NCI-H82 treated with DMSO at 0.1 percent for 48 hours (cell line): ENCODE measurements around the gene ZP1.

Source experiments
- DNase-seq: peaks from one replicate; lab custom pipeline; 2025; ENCODE audit not compliant: unreplicated experiment; lab: John Stamatoyannopoulos, UW

The ZP1 gene

GRCh38 chr11:60842668-60843600 lies 24.4 kb upstream of the ZP1 start:
- DNase-seq: peak; percentile 43

GRCh38 chr11:60844045-60844869 lies 23.1 kb upstream of the ZP1 start:
- DNase-seq: no peak

- DNase-seq: no peak
These were observed 22.5 kb upstream of the ZP1 start for GRCh38 chr11:60844870-60845221.

- no peak for DNase-seq
These were observed 22.0 kb upstream of the ZP1 start for GRCh38 chr11:60845338-60845737.

- DNase-seq: no peak
These were observed 20.1 kb upstream of the ZP1 start for GRCh38 chr11:60847281-60847680.

- no peak for DNase-seq
These were observed 19.4 kb upstream of the ZP1 start for GRCh38 chr11:60847896-60848295.

- DNase-seq: no peak
These were observed 18.6 kb upstream of the ZP1 start for GRCh38 chr11:60848714-60849151.

GRCh38 chr11:60849641-60850520 lies 17.5 kb upstream of the ZP1 start:
- DNase-seq: no peak

GRCh38 chr11:60851327-60852104 lies 15.8 kb upstream of the ZP1 start:
- DNase-seq: no peak

GRCh38 chr11:60852117-60852981 lies 15.0 kb upstream of the ZP1 start:
- no peak for DNase-seq

- no peak for DNase-seq
These were observed 14.1 kb upstream of the ZP1 start for GRCh38 chr11:60852982-60853950.

- no peak for DNase-seq
These were observed 13.0 kb upstream of the ZP1 start for GRCh38 chr11:60854140-60854846.

GRCh38 chr11:60854847-60855725 lies 12.3 kb upstream of the ZP1 start:
- DNase-seq: no peak

GRCh38 chr11:60855726-60856633 lies 11.4 kb upstream of the ZP1 start, which contains the start of gene PTGDR2:
Gene PTGDR2 (minus strand): TSS chr11:60855950. CDS start chr11:60853722, 2,228 bp downstream.
- no peak for DNase-seq
